SK-N-SH (cell line): Measurements from ENCODE around the gene MXRA8.

ENCODE experiments used
- EZH2phosphoT487 ChIP-seq: fragments of 200-600 bp; sonication (generic); IDR thresholded peaks from 2 replicates; pipeline ENCODE4 v1.6.1; 2017; ENCODE audit warnings: low read depth, mixed run types, mild to moderate bottlenecking, antibody characterized with exemption, moderate library complexity, borderline replicate concordance
- FOSL2 ChIP-seq: IDR thresholded peaks from 2 replicates; pipeline ENCODE4 v1.4.0; 2012; ENCODE audit warnings: low read depth, mild to moderate bottlenecking, moderate library complexity, borderline replicate concordance
- FOXM1 ChIP-seq: IDR thresholded peaks from 2 replicates; pipeline ENCODE4 v1.4.0; 2012; ENCODE audit warnings: low read depth, mild to moderate bottlenecking
- REST ChIP-seq: IDR thresholded peaks from 2 replicates; pipeline ENCODE4 v1.6.1; 2012; ENCODE audit warnings: mild to moderate bottlenecking, low read depth, low read length, moderate library complexity
- SIN3A ChIP-seq: IDR thresholded peaks from 2 replicates; pipeline ENCODE4 v1.6.1; 2012; ENCODE audit warnings: low read depth, mild to moderate bottlenecking, low read length, moderate library complexity, borderline replicate concordance
- SMC3 ChIP-seq: IDR thresholded peaks from 2 replicates; pipeline ENCODE4 v1.6.1; 2012; ENCODE audit warnings: low read depth, low read length, improper control_type of control experiment
- YY1 ChIP-seq: IDR thresholded peaks from 2 replicates; pipeline ENCODE4 v1.4.0; 2012; ENCODE audit warnings: low read depth, mild to moderate bottlenecking
- TF ChIP-seq, protein P1 (sequence below): fragments of 200-600 bp; sonication (generic); IDR thresholded peaks from 2 replicates; pipeline ENCODE4 v1.6.1; 2017; ENCODE audit warnings: antibody characterized with exemption, mild to moderate bottlenecking, moderate library complexity
- TF ChIP-seq, protein P2 (sequence below): fragments of 150-350 bp; IDR thresholded peaks from 2 replicates; pipeline ENCODE4 v1.6.1; 2016; ENCODE audit warnings: mild to moderate bottlenecking, low read depth, low read length

DNA sequence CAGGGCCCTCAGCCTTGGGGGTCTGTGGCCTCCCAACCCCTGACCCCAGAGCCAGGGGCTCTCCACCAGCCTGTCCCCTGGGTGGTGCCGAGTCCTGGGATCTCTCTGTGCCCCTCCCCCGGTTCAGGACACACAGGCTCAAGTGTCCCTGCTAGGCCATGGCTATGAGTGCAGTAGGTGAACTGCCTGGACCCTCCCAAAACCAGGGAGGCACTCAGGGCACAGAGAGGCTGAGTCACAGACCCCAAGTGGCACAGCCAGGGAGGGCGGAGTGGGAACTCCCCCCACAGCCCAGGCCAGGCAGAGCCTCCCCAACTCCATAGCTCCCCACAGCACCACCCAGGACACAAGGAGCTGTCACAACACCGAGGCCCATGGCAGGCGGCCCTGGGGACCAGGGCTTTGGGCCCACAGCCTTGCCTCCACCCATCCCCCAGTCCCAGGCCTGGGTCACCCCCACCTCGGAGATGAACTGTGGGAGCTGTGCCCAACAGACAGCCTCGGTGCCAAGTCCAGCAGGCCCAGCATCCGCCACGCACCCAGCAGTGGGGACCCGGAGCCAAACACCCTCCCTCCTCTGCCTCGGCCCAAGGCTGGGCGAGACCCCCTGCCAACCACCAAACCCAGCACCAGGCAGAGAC, 12.4 kb downstream of the MXRA8 start:
- TF ChIP-seq, protein P1, sequence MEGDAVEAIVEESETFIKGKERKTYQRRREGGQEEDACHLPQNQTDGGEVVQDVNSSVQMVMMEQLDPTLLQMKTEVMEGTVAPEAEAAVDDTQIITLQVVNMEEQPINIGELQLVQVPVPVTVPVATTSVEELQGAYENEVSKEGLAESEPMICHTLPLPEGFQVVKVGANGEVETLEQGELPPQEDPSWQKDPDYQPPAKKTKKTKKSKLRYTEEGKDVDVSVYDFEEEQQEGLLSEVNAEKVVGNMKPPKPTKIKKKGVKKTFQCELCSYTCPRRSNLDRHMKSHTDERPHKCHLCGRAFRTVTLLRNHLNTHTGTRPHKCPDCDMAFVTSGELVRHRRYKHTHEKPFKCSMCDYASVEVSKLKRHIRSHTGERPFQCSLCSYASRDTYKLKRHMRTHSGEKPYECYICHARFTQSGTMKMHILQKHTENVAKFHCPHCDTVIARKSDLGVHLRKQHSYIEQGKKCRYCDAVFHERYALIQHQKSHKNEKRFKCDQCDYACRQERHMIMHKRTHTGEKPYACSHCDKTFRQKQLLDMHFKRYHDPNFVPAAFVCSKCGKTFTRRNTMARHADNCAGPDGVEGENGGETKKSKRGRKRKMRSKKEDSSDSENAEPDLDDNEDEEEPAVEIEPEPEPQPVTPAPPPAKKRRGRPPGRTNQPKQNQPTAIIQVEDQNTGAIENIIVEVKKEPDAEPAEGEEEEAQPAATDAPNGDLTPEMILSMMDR, result no peak
- TF ChIP-seq SIN3A (no peak), SMC3 (no peak), YY1 (no peak), EZH2phosphoT487 (no peak), FOXM1 (no peak), REST (no peak), FOSL2 (no peak)
- TF ChIP-seq, protein P2, sequence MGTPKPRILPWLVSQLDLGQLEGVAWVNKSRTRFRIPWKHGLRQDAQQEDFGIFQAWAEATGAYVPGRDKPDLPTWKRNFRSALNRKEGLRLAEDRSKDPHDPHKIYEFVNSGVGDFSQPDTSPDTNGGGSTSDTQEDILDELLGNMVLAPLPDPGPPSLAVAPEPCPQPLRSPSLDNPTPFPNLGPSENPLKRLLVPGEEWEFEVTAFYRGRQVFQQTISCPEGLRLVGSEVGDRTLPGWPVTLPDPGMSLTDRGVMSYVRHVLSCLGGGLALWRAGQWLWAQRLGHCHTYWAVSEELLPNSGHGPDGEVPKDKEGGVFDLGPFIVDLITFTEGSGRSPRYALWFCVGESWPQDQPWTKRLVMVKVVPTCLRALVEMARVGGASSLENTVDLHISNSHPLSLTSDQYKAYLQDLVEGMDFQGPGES, result no peak
